ENCODE results near the gene RERG.
A peak's percentile ranks its signal among the peaks of the same experiment; 100 is the strongest.

Gene RERG

GRCh38 chr12:15188127-15188526 is 33.1 kb downstream of the RERG start:
- Histone ChIP-seq H3K9me3 (ENCODE audit: control insufficient read depth in 2 of 2, low read length in 2 of 2) (no peaks in the 10 kb centered on the region), H3K4me1 (ENCODE audit: control insufficient read depth, insufficient read depth, low read length) (peaks cover 11% of the 10 kb centered on the region), H3K9ac (ENCODE audit: low read length in 2 of 2) (no peak overlapping the region), H3K4me3 (ENCODE audit: low read length in 2 of 2) (peak overlapping the region in 1 of 2 donors; percentile 35), H3K27me3 (ENCODE audit: control insufficient read depth in 1 of 2, insufficient read depth in 2 of 2, low read length in 2 of 2) (no peaks in the 10 kb centered on the region), H3K36me3 (ENCODE audit: control insufficient read depth in 2 of 2, insufficient read depth in 2 of 2, low read length in 2 of 2) (no peaks in the 10 kb centered on the region), H3K27ac (ENCODE audit: low read length) (peak overlapping the region; percentile 58)

GRCh38 chr12:15186597-15186996 is 34.6 kb downstream of the RERG start:
- no peaks in the 10 kb centered on the region for H3K27me3 ChIP-seq (ENCODE audit: control insufficient read depth in 1 of 2, insufficient read depth in 2 of 2, low read length in 2 of 2)
- H3K4me3 ChIP-seq (ENCODE audit: low read length in 2 of 2): no peak overlapping the region

GRCh38 chr12:15184484-15184883 is 36.7 kb downstream of the RERG start:
- Histone ChIP-seq H3K9me3 (ENCODE audit: control insufficient read depth in 2 of 2, low read length in 2 of 2) (no peaks in the 10 kb centered on the region), H3K4me3 (ENCODE audit: low read length in 2 of 2) (no peak overlapping the region), H3K36me3 (ENCODE audit: control insufficient read depth in 2 of 2, insufficient read depth in 2 of 2, low read length in 2 of 2) (no peaks in the 10 kb centered on the region), H3K27me3 (ENCODE audit: control insufficient read depth in 1 of 2, insufficient read depth in 2 of 2, low read length in 2 of 2) (no peaks in the 10 kb centered on the region), H3K4me1 (ENCODE audit: control insufficient read depth, insufficient read depth, low read length) (peaks cover 18% of the 10 kb centered on the region), H3K9ac (ENCODE audit: low read length in 2 of 2) (no peak overlapping the region), H3K27ac (ENCODE audit: low read length) (no peak overlapping the region)

More at GRCh38 chr12:15186597-15186996, 34.6 kb downstream of the RERG start:
- peak overlapping the region; percentile 58 for H3K27ac ChIP-seq (ENCODE audit: low read length)
- no peak overlapping the region for H3K9ac ChIP-seq (ENCODE audit: low read length in 2 of 2)
- no peaks in the 10 kb centered on the region for H3K36me3 ChIP-seq (ENCODE audit: control insufficient read depth in 2 of 2, insufficient read depth in 2 of 2, low read length in 2 of 2)
- no peaks in the 10 kb centered on the region for H3K9me3 ChIP-seq (ENCODE audit: control insufficient read depth in 2 of 2, low read length in 2 of 2)
- H3K4me1 ChIP-seq (ENCODE audit: control insufficient read depth, insufficient read depth, low read length): peaks cover 7% of the 10 kb centered on the region

GRCh38 chr12:15183821-15184220 is 37.4 kb downstream of the RERG start:
- Histone ChIP-seq H3K9me3 (ENCODE audit: control insufficient read depth in 2 of 2, low read length in 2 of 2) (no peaks in the 10 kb centered on the region), H3K4me1 (ENCODE audit: control insufficient read depth, insufficient read depth, low read length) (peaks cover 23% of the 10 kb centered on the region), H3K4me3 (ENCODE audit: low read length in 2 of 2) (no peak overlapping the region), H3K27me3 (ENCODE audit: control insufficient read depth in 1 of 2, insufficient read depth in 2 of 2, low read length in 2 of 2) (no peaks in the 10 kb centered on the region), H3K27ac (ENCODE audit: low read length) (no peak overlapping the region), H3K36me3 (ENCODE audit: control insufficient read depth in 2 of 2, insufficient read depth in 2 of 2, low read length in 2 of 2) (no peaks in the 10 kb centered on the region), H3K9ac (ENCODE audit: low read length in 2 of 2) (no peak overlapping the region)

- H3K9ac ChIP-seq (ENCODE audit: low read length in 2 of 2): no peak overlapping the region
- H3K36me3 ChIP-seq (ENCODE audit: control insufficient read depth in 2 of 2, insufficient read depth in 2 of 2, low read length in 2 of 2): no peaks in the 10 kb centered on the region
- no peaks in the 10 kb centered on the region for H3K27me3 ChIP-seq (ENCODE audit: control insufficient read depth in 1 of 2, insufficient read depth in 2 of 2, low read length in 2 of 2)
- peak overlapping the region in 1 of 2 donors; percentile 24 for H3K4me3 ChIP-seq (ENCODE audit: low read length in 2 of 2)
- no peaks in the 10 kb centered on the region for H3K9me3 ChIP-seq (ENCODE audit: control insufficient read depth in 2 of 2, low read length in 2 of 2)
- H3K4me1 ChIP-seq (ENCODE audit: control insufficient read depth, insufficient read depth, low read length): peaks cover 23% of the 10 kb centered on the region
- peak overlapping the region; percentile 78 for H3K27ac ChIP-seq (ENCODE audit: low read length)
Measured at GRCh38 chr12:15181017-15181683, 40.1 kb downstream of the RERG start.

GRCh38 chr12:15180325-15180724 is 40.9 kb downstream of the RERG start:
- H3K27ac ChIP-seq (ENCODE audit: low read length): peak overlapping the region; percentile 78
- no peak overlapping the region for H3K9ac ChIP-seq (ENCODE audit: low read length in 2 of 2)
- peak overlapping the region; percentile 24 to 45 for H3K4me3 ChIP-seq (ENCODE audit: low read length in 2 of 2)
- no peaks in the 10 kb centered on the region for H3K27me3 ChIP-seq (ENCODE audit: control insufficient read depth in 1 of 2, insufficient read depth in 2 of 2, low read length in 2 of 2)
- H3K9me3 ChIP-seq (ENCODE audit: control insufficient read depth in 2 of 2, low read length in 2 of 2): no peaks in the 10 kb centered on the region
- H3K36me3 ChIP-seq (ENCODE audit: control insufficient read depth in 2 of 2, insufficient read depth in 2 of 2, low read length in 2 of 2): no peaks in the 10 kb centered on the region
- H3K4me1 ChIP-seq (ENCODE audit: control insufficient read depth, insufficient read depth, low read length): peaks cover 19% of the 10 kb centered on the region

GRCh38 chr12:15179672-15180071 is 41.5 kb downstream of the RERG start:
- H3K27ac ChIP-seq (ENCODE audit: low read length): peak overlapping the region; percentile 53
- no peaks in the 10 kb centered on the region for H3K36me3 ChIP-seq (ENCODE audit: control insufficient read depth in 2 of 2, insufficient read depth in 2 of 2, low read length in 2 of 2)
- no peak overlapping the region for H3K4me3 ChIP-seq (ENCODE audit: low read length in 2 of 2)
- no peak overlapping the region for H3K9ac ChIP-seq (ENCODE audit: low read length in 2 of 2)
- no peaks in the 10 kb centered on the region for H3K9me3 ChIP-seq (ENCODE audit: control insufficient read depth in 2 of 2, low read length in 2 of 2)
- no peaks in the 10 kb centered on the region for H3K27me3 ChIP-seq (ENCODE audit: control insufficient read depth in 1 of 2, insufficient read depth in 2 of 2, low read length in 2 of 2)
- H3K4me1 ChIP-seq (ENCODE audit: control insufficient read depth, insufficient read depth, low read length): peaks cover 15% of the 10 kb centered on the region

GRCh38 chr12:15173142-15173541 is 48.1 kb downstream of the RERG start:
- H3K4me3 ChIP-seq (ENCODE audit: low read length in 2 of 2): no peak overlapping the region
- no peaks in the 10 kb centered on the region for H3K27me3 ChIP-seq (ENCODE audit: control insufficient read depth in 1 of 2, insufficient read depth in 2 of 2, low read length in 2 of 2)
- H3K27ac ChIP-seq (ENCODE audit: low read length): no peak overlapping the region
- no peaks in the 10 kb centered on the region for H3K36me3 ChIP-seq (ENCODE audit: control insufficient read depth in 2 of 2, insufficient read depth in 2 of 2, low read length in 2 of 2)
- no peak overlapping the region for H3K9ac ChIP-seq (ENCODE audit: low read length in 2 of 2)
- peaks cover 5% of the 10 kb centered on the region for H3K4me1 ChIP-seq (ENCODE audit: control insufficient read depth, insufficient read depth, low read length)
- H3K9me3 ChIP-seq (ENCODE audit: control insufficient read depth in 2 of 2, low read length in 2 of 2): no peaks in the 10 kb centered on the region

- no peaks in the 10 kb centered on the region for H3K9me3 ChIP-seq (ENCODE audit: control insufficient read depth in 2 of 2, low read length in 2 of 2)
- H3K27ac ChIP-seq (ENCODE audit: low read length): no peak overlapping the region
- peaks cover 12% of the 10 kb centered on the region for H3K4me1 ChIP-seq (ENCODE audit: control insufficient read depth, insufficient read depth, low read length)
- H3K27me3 ChIP-seq (ENCODE audit: control insufficient read depth in 1 of 2, insufficient read depth in 2 of 2, low read length in 2 of 2): no peaks in the 10 kb centered on the region
- no peak overlapping the region for H3K9ac ChIP-seq (ENCODE audit: low read length in 2 of 2)
- H3K4me3 ChIP-seq (ENCODE audit: low read length in 2 of 2): no peak overlapping the region
- H3K36me3 ChIP-seq (ENCODE audit: control insufficient read depth in 2 of 2, insufficient read depth in 2 of 2, low read length in 2 of 2): no peaks in the 10 kb centered on the region
Measured at GRCh38 chr12:15172060-15172822, 49.0 kb downstream of the RERG start.

- Histone ChIP-seq H3K27me3 (ENCODE audit: control insufficient read depth in 1 of 2, insufficient read depth in 2 of 2, low read length in 2 of 2) (no peaks in the 10 kb centered on the region), H3K36me3 (ENCODE audit: control insufficient read depth in 2 of 2, insufficient read depth in 2 of 2, low read length in 2 of 2) (no peaks in the 10 kb centered on the region), H3K27ac (ENCODE audit: low read length) (no peak overlapping the region), H3K9ac (ENCODE audit: low read length in 2 of 2) (no peak overlapping the region), H3K9me3 (ENCODE audit: control insufficient read depth in 2 of 2, low read length in 2 of 2) (no peaks in the 10 kb centered on the region), H3K4me1 (ENCODE audit: control insufficient read depth, insufficient read depth, low read length) (peaks cover 19% of the 10 kb centered on the region), H3K4me3 (ENCODE audit: low read length in 2 of 2) (no peak overlapping the region)
Measured at GRCh38 chr12:15171012-15171655, 50.1 kb downstream of the RERG start.
